Measurements from ENCODE around the gene RNF126. TPM values are rescaled to one million over a fixed set of nuclear protein-coding genes. Genes with fewer than 3 reads are reported as not detected.

The RNF126 gene
- total RNA-seq, 1 donor from 2014 or later = 41.6 TPM

DNA sequence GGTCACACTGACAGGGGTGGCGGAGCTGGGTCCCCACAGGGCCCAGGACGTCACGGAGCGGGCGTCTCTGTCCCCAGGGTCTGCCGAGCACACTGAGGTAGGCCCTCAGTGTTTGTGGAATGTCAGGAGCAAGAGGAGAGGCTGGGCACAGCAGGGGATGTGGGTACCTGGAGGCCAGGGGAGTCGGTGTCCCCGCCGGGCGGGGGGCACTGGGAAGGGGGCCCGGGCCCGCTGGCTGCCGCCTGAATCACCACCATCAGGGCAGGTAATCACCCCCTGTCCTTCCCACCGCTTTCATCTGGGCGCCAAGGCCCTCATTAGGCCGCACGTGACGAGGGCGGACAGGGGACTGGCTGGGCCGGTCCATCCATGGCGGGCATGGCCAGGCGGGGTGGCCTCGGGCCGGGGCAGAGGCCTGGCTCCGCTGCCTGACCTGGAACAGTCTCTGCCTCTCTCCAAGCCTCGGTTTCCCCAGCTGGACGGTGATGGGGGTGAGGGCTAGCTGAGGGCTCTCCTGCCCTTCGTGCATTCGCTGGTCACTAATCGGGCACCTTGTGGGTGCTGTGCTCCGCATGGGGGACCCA lies 22.3 kb downstream of the RNF126 start:
- TF ChIP-seq, protein P1, sequence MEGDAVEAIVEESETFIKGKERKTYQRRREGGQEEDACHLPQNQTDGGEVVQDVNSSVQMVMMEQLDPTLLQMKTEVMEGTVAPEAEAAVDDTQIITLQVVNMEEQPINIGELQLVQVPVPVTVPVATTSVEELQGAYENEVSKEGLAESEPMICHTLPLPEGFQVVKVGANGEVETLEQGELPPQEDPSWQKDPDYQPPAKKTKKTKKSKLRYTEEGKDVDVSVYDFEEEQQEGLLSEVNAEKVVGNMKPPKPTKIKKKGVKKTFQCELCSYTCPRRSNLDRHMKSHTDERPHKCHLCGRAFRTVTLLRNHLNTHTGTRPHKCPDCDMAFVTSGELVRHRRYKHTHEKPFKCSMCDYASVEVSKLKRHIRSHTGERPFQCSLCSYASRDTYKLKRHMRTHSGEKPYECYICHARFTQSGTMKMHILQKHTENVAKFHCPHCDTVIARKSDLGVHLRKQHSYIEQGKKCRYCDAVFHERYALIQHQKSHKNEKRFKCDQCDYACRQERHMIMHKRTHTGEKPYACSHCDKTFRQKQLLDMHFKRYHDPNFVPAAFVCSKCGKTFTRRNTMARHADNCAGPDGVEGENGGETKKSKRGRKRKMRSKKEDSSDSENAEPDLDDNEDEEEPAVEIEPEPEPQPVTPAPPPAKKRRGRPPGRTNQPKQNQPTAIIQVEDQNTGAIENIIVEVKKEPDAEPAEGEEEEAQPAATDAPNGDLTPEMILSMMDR (IDR thresholded peaks at IDR 0.05; ENCODE audit: unreplicated experiment) = no peak
- no peak for DNase-seq (ENCODE audit: low spot score in 2 of 2, unreplicated experiment in 2 of 2)
- Mint-ChIP-seq H3K9me3 (no peaks in the 10 kb centered on the region), H3K4me3 (no peak overlapping the region), H3K27me3 (ENCODE audit: low read depth) (peaks cover 25% of the 10 kb centered on the region), H3K4me1 (peaks cover 4% of the 10 kb centered on the region), H3K36me3 (peaks cover 3% of the 10 kb centered on the region), H3K27ac (no peak overlapping the region)

DNA sequence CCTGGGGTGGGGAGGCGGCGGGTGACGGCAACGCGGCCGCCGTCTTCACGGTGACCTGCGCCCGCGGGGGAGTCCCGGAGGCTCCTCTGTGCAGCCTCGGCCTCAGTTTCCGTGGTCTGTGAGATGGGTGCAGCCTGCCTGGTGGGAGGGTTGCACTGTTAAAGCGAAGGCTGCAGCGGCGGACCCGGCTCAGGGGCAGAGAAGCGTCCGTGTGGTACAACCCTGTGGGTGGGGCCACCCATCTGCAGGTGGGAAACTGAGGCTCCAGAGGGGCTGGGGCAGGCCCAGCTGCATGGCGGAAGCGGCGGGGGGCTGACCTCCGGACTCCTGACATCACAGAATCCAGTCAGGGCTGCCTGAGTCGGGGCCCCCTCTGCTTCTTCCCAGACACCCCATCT lies 22.9 kb downstream of the RNF126 start:
- Mint-ChIP-seq H3K27ac (no peak overlapping the region), H3K4me1 (peaks cover 4% of the 10 kb centered on the region), H3K9me3 (no peaks in the 10 kb centered on the region), H3K27me3 (ENCODE audit: low read depth) (peaks cover 25% of the 10 kb centered on the region), H3K4me3 (no peak overlapping the region), H3K36me3 (peaks cover 3% of the 10 kb centered on the region)
- no peak for DNase-seq (ENCODE audit: low spot score in 2 of 2, unreplicated experiment in 2 of 2)
- TF ChIP-seq, protein P1 (IDR thresholded peaks at IDR 0.05; ENCODE audit: unreplicated experiment) = no peak

DNA sequence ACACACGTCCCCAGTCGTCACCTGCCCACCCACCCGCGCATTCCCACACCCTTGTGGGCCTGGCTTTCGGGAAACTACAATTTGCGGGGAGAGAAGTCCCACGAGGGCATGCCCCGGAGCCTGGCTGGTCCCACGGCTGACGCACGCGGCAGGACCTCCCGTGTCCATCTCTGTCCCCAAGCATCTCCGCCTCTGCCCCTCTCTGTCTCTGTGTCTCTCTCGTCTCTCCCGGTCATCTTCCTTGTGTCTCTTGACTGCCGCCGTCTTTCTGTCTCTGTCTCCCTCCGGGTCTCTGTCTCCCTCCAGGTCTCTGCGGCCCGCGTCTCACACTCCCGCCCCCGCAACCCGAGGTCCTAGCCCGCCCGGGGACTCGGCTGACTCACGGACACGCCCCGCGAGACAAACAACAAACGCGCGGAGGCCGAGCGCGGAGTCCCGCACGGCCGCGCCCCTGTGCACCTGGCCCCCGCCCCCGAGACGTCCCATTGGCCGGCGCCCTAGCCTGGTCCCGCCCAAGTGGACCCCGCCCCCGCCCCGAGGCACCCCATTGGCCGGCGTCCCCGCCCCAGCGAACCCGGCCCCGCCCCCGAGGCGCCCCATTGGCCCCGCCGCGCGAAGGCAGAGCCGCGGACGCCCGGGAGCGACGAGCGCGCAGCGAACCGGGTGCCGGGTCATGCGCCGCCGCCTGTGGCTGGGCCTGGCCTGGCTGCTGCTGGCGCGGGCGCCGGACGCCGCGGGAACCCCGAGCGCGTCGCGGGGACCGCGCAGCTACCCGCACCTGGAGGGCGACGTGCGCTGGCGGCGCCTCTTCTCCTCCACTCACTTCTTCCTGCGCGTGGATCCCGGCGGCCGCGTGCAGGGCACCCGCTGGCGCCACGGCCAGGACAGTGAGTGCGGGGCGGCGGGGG lies 23.5 kb downstream of the RNF126 start, which contains the start of gene FGF22:
Gene FGF22, plus strand, starts transcription at position 627 of the 908 bp plus-strand sequence. Its CDS starts 47 bp downstream, at position 674.
- no peaks in the 10 kb centered on the region for H3K36me3 Mint-ChIP-seq
- peak; percentile 88 to 92 for DNase-seq (ENCODE audit: low spot score in 2 of 2, unreplicated experiment in 2 of 2)
- peak within 1 kb of the TSS; percentile 63 for H3K4me3 Mint-ChIP-seq
- TF ChIP-seq, protein P1 (IDR thresholded peaks at IDR 0.05; ENCODE audit: unreplicated experiment) = no peak
- H3K4me1 Mint-ChIP-seq = peaks cover 4% of the 10 kb centered on the region
- no peaks in the 10 kb centered on the region for H3K9me3 Mint-ChIP-seq
- H3K27ac Mint-ChIP-seq = no peak within 1 kb of the TSS
- H3K27me3 Mint-ChIP-seq (ENCODE audit: low read depth) = peaks cover 25% of the 10 kb centered on the region

DNA sequence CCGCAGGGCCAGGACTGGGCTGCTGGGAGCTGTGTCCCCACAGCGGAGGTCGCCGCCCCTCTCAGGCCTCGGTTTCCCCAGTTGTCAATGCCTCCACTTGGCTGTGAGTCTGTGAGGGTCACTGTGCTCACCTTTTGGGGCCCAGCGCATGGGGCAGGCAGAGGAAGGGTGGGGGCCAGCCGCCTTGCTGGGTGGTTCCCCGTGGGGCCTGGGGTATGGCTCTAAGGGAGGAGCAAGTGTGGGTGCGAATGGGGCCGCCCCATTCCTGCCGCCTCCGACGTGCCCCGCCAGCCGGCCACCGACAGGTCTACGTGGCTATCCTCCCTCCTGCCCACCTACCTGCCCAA lies 24.1 kb downstream of the RNF126 start:
- TF ChIP-seq, protein P1 (IDR thresholded peaks at IDR 0.05; ENCODE audit: unreplicated experiment) = no peak
- no peak for DNase-seq (ENCODE audit: low spot score in 2 of 2, unreplicated experiment in 2 of 2)
- peak overlapping the region; percentile 63 for H3K4me3 Mint-ChIP-seq
- peaks cover 25% of the 10 kb centered on the region for H3K27me3 Mint-ChIP-seq (ENCODE audit: low read depth)
- H3K36me3 Mint-ChIP-seq = no peaks in the 10 kb centered on the region
- H3K27ac Mint-ChIP-seq = no peak overlapping the region
- H3K9me3 Mint-ChIP-seq = no peaks in the 10 kb centered on the region
- peaks cover 10% of the 10 kb centered on the region for H3K4me1 Mint-ChIP-seq

DNA sequence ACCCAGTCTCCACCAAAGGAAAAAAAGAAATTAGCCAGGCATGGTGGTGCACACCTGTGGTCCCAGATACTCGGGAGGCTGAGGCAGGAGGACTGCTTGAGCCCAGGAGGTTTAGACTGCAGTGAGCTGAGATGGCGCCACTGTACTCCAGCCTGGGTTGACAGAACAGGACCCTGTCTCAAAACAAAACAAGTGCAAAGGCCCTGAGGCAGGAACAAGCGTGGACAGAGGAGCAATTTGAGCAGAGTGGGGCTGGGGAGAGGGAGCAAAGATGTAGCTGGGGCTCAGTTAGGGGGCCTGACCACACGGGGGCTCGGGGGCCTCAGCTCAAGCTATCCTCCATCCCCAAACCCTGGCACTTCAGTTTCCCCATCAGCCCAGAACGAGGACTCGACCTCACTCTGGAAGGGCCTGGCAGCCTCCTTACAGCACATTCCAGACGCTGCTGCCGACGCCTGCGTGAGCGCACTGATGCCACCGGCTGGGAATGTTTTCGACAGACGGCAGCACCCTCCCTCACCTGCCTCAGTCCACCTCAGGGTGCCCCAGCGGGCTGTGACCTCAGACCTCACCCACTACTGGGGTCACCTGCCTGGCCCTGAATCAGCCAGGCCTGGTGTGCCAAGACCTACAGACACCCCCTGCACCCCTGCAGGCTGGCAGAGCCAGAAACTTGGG lies 27.9 kb downstream of the RNF126 start:
- H3K9me3 Mint-ChIP-seq = no peaks in the 10 kb centered on the region
- TF ChIP-seq, protein P1 (IDR thresholded peaks at IDR 0.05; ENCODE audit: unreplicated experiment) = no peak
- no peak overlapping the region for H3K27ac Mint-ChIP-seq
- H3K27me3 Mint-ChIP-seq (ENCODE audit: low read depth) = peaks cover 25% of the 10 kb centered on the region
- H3K4me3 Mint-ChIP-seq = peak overlapping the region; percentile 30
- peaks cover 12% of the 10 kb centered on the region for H3K4me1 Mint-ChIP-seq
- DNase-seq (ENCODE audit: low spot score in 2 of 2, unreplicated experiment in 2 of 2) = no peak
- H3K36me3 Mint-ChIP-seq = peaks cover 5% of the 10 kb centered on the region

All from mesothelial cell of epicardium (in vitro differentiated cells).